Pancreas (tissue), 10 donors: ENCODE measurements around the gene TLE5. TPM values are rescaled to one million over a fixed set of nuclear protein-coding genes. Genes with fewer than 3 reads are reported as not detected.
A peak's percentile ranks its signal among the peaks of the same experiment; 100 is the strongest.

Source experiments
- ATAC-seq, 4 donors: fragments of 200-7000 bp; cut with Tn5 transposase; one replicate each; pipeline versions ENCODE4 v1.8.0 to v1.9.1; 2020; ENCODE audit warnings: mild to moderate bottlenecking in 4 of 4, moderate library complexity in 4 of 4
- DNase-seq, 6 donors: peaks; one replicate each; pipeline ENCODE4 v3.0.0-alpha.2; 2020
- FAIRE-seq: peaks from 2 replicates; lab custom pipeline; 2012; peaks lifted over from hg19 to GRCh38; lab: Jason Lieb, UNC
- H3K27ac ChIP-seq, 4 donors: fragments of 200-600 bp; sonication (generic); 1 replicate in 3 of 4; 2 replicates in 1 of 4; pipeline versions ENCODE4 v1.5.0 to v1.8.0; 2020
- H3K27me3 ChIP-seq, 4 donors: fragments of 200-600 bp; one replicate each; pipeline ENCODE4 v1.8.0; 2021
- H3K36me3 ChIP-seq, 3 donors: fragments of 200-600 bp; sonication (generic) in 1 of 3; one replicate each; pipeline versions ENCODE4 v1.5.0 to v1.8.0; 2020 to 2021
- H3K4me1 ChIP-seq, 3 donors: fragments of 200-600 bp; one replicate each; pipeline ENCODE4 v1.8.0; 2021
- H3K4me3 ChIP-seq, 4 donors: fragments of 200-600 bp; sonication (generic) in 2 of 4; one replicate each; pipeline versions ENCODE4 v1.5.0 to v1.8.0; 2020 to 2021
- H3K9me3 ChIP-seq, 4 donors: fragments of 200-600 bp; one replicate each; pipeline ENCODE4 v1.8.0; 2021
- WGBS, 2 donors: extraction: QIAGEN DNeasy Blood & Tissue Kit; methylation state at CpG; one replicate each; pipeline ENCODE4 v1.1.7; 2013; 5-methylcytosine and 5-hydroxymethylcytosine counted together
- intact Hi-C, 3 donors: fragments of 100-400 bp; cut with DNase I; formaldehyde crosslinking; loops; one replicate each; pipeline versions ENCODE4 v1.11.1 to v1.14.2; 2022
- polyA plus RNA-seq, 2 donors: library from polyadenylated mRNA; stranded (reverse); fragments of 200-250 nt; gene quantifications; one replicate each; pipeline ENCODE4 v1.2.3, GENCODE V29; 2013
- total RNA-seq, 6 donors: library from RNA; stranded (reverse); fragmentation: NEBNext Ultra II Directional in 4 of 6; extraction: Animal tissue kit (Norgen Biotek cat#: 25700) in 4 of 6; gene quantifications; one replicate each; pipeline versions ENCODE4 v1.2.1 to v1.2.4, GENCODE V29; 2021 to 2023
- TF ChIP-seq, protein P1 (sequence below), 4 donors: fragments of 200-600 bp; sonication (generic) in 3 of 4; IDR thresholded peaks; one replicate each; pipeline versions ENCODE4 v1.5.0 to v1.8.0; 2021; ENCODE audit warnings: antibody characterized with exemption in 4 of 4
- donor health status: healthy with polysubstance abuse.
- donor health status: DM: no; HTN: no; CAD: no; lungs with moderate emphysema.
- donor health status: DM: no; HTN: no; CAD: no.
- donor health status: control.
- donor health status: control.
- donor health status: Bipolar disorder and iron deficiency.
- donor health status: DM: yes; HTN: yes; CAD: no.
- donor health status: DM: no; HTN: no; CAD: no.
- donor health status: DM: no; HTN: no; CAD: no.
- donor health status: DM: yes; HTN: yes; CAD: no.

TLE5 gene
- total and polyA plus RNA-seq, 8 donors: 165 to 573 (median 229) TPM

DNA sequence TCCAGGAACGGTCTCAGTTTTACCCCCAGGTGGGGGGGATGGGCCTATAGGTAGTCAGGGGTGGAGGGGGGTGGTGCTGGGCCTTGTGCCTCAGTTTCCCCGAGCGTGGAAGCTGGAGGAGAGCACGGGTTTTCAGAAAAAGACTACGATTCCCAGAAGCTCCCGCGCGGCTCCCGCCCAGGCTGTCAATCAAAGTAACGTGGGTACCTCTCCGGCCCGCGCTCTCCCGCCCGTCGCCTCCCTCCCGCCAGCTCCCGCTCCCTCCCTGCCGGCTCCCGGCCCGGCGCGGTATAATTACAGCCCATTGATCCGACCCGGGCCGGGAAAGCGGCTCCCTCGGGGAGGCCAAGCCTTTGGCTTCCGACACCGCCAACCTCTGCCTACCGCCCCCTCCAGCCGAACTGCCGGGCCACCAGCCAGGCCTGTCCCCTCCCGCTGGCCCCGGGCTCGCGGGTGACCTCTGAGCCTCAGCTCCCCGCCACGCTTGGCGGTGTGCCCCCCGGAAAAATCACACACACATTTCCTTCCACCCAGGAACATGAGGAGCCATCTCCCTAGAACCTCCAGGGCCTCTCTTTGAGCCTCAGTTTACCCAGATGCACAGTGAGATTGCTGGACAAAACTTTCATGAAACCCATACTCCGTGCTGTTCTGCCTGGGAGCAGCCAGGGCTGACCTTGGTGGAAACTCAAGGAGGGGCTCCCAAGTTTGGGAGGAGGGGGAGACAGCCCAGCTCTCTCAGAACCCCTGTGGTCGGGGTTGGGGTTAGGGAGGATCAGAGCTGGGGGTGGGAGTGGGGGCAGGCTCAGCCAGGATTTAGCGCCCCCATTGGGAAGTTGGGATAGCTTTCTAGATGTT is 25.9 kb downstream of the TLE5 start:
- H3K9me3 ChIP-seq: no peaks in the 10 kb centered on the region
- peaks cover 0 to 8% (median 0%) of the 10 kb centered on the region in 3 donors for H3K4me1 ChIP-seq
- FAIRE-seq (no peak), ATAC-seq (peak; percentile 83 to 91 (median 88)), DNase-seq (peak; percentile 95 to 99 (median 97))
- H3K27me3 ChIP-seq: no peaks in the 10 kb centered on the region
- intact Hi-C loops: no loop called here
- TF ChIP-seq, protein P1, sequence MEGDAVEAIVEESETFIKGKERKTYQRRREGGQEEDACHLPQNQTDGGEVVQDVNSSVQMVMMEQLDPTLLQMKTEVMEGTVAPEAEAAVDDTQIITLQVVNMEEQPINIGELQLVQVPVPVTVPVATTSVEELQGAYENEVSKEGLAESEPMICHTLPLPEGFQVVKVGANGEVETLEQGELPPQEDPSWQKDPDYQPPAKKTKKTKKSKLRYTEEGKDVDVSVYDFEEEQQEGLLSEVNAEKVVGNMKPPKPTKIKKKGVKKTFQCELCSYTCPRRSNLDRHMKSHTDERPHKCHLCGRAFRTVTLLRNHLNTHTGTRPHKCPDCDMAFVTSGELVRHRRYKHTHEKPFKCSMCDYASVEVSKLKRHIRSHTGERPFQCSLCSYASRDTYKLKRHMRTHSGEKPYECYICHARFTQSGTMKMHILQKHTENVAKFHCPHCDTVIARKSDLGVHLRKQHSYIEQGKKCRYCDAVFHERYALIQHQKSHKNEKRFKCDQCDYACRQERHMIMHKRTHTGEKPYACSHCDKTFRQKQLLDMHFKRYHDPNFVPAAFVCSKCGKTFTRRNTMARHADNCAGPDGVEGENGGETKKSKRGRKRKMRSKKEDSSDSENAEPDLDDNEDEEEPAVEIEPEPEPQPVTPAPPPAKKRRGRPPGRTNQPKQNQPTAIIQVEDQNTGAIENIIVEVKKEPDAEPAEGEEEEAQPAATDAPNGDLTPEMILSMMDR (IDR thresholded peaks at IDR 0.05): no peak
- H3K4me3 ChIP-seq: peak overlapping the region in 3 of 4 donors; percentile 18 to 47 (median 43)
- no peaks in the 10 kb centered on the region for H3K36me3 ChIP-seq
- WGBS, 2 donors: 1% methylated on average over 44 of the region's 44 CpGs
- H3K27ac ChIP-seq: peak overlapping the region; percentile 53 to 90 (median 80)

DNA sequence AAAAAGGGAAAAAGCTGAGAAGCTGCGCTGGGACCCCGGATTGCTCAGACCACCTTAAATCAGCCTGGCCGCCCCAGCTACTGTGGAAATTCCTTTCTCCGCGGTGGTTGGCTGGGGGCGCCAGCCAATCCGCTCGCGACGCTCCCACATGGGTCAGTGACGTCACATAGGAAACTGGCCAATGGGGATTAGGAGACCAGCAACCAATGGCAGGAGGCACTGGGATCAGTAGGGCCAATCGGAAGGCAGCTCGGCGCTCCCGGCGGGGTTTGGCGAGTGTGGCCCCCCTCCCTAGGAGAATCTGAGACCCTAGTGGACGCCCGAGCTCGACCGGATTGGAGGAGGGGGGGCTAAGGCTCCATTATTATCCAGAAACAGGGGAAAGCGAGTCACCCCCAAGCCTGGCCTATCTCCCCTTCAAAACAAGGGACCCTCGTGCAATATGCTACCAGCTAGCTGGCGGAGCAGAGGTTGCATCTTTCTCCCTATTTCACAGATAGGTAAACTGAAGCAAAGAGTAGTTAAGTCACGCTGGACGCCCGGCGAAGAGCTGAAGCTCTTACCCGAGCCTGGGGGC is 26.7 kb downstream of the TLE5 start:
- Histone ChIP-seq H3K27me3 (no peaks in the 10 kb centered on the region), H3K36me3 (no peaks in the 10 kb centered on the region), H3K4me1 (peaks cover 0 to 8% (median 0%) of the 10 kb centered on the region in 3 donors), H3K9me3 (no peaks in the 10 kb centered on the region), H3K4me3 (peak overlapping the region; percentile 12 to 47 (median 30)), H3K27ac (peak overlapping the region; percentile 53 to 90 (median 80))
- peak; percentile 97 for FAIRE-seq
- WGBS, 2 donors: 0 to 1% methylated on average over 29 of the region's 29 CpGs
- intact Hi-C loops: no loop called here
- TF ChIP-seq, protein P1 (IDR thresholded peaks at IDR 0.05): no peak
- DNase-seq: peak; percentile 93 to 99 (median 98)
- ATAC-seq: peak; percentile 88 to 94 (median 90)

GRCh38 chr19:3034656-3035541 is 27.4 kb downstream of the TLE5 start:
- peak overlapping the region; percentile 53 to 90 (median 80) for H3K27ac ChIP-seq
- H3K36me3 ChIP-seq: no peaks in the 10 kb centered on the region
- H3K4me3 ChIP-seq: peak overlapping the region in 3 of 4 donors; percentile 12 to 47 (median 43)
- peak in 2 of 4 donors; percentile 7 to 9 for ATAC-seq
- intact Hi-C loops: no loop called here
- 4 to 8% methylated on average over 27 to 28 of the region's 28 CpGs for WGBS, 2 donors
- FAIRE-seq: no peak
- H3K4me1 ChIP-seq: peaks cover 0 to 8% (median 0%) of the 10 kb centered on the region in 3 donors
- peak in 2 of 6 donors; percentile 37 to 44 for DNase-seq
- H3K27me3 ChIP-seq: no peaks in the 10 kb centered on the region
- no peaks in the 10 kb centered on the region for H3K9me3 ChIP-seq
- TF ChIP-seq, protein P1 (IDR thresholded peaks at IDR 0.05): no peak

- peak overlapping the region in 3 of 4 donors; percentile 53 to 90 (median 87) for H3K27ac ChIP-seq
- no peaks in the 10 kb centered on the region for H3K36me3 ChIP-seq
- no peaks in the 10 kb centered on the region for H3K27me3 ChIP-seq
- H3K9me3 ChIP-seq: no peaks in the 10 kb centered on the region
- FAIRE-seq (no peak), ATAC-seq (no peak), DNase-seq (no peak)
- TF ChIP-seq, protein P1 (IDR thresholded peaks at IDR 0.05): no peak
- intact Hi-C loops: no loop called here
- peaks cover 0 to 12% (median 0%) of the 10 kb centered on the region in 3 donors for H3K4me1 ChIP-seq
- no peak overlapping the region for H3K4me3 ChIP-seq
These were observed 28.0 kb downstream of the TLE5 start for GRCh38 chr19:3034406-3034655.
